HG03095 (cell line): ENCODE results near the gene FARS2.

Source experiments
- ATAC-seq: cut with Tn5 transposase; IDR thresholded peaks from one replicate; pipeline ENCODE4 v1.9.1; 2021; ENCODE audit warnings: moderate library complexity; ENCODE audit not compliant: unreplicated experiment

Gene FARS2

DNA sequence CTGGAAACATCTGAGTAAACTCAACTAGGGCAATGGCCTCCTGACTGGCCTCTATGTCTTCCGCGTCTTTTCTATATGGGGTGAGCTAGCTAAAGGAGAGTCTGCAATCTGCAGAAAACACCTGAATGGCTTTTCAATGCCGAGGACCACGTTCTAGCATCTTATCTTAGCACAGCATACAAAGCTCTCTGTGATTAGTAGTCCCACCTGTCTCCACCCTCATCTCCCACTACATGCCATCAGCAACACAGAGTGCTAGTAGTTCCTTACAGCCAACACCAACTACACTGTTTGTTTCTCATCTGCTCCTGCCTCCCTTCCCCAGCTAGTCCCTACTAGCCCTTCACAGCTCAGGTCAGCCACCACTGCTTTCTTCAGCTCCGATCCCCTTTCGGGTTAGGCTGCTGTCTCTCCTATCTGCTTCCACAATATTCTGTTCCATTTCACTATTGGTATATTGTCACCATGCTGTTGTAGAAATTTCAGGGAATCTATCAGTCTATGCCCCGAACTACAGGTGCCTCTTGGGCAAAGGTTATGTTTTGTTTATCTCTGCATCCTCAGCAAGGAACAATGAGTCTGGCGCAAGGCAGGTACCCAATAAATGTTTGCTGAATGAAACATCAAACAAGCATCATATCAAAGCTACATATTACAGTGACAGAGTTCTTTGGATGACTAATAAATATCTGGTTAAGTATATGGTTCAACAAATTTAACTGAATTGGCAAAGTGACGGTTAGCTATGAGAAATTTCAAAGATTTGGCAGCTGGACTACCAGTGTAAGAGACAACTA is 12.8 kb upstream of the FARS2 start:
- no peak for ATAC-seq

DNA sequence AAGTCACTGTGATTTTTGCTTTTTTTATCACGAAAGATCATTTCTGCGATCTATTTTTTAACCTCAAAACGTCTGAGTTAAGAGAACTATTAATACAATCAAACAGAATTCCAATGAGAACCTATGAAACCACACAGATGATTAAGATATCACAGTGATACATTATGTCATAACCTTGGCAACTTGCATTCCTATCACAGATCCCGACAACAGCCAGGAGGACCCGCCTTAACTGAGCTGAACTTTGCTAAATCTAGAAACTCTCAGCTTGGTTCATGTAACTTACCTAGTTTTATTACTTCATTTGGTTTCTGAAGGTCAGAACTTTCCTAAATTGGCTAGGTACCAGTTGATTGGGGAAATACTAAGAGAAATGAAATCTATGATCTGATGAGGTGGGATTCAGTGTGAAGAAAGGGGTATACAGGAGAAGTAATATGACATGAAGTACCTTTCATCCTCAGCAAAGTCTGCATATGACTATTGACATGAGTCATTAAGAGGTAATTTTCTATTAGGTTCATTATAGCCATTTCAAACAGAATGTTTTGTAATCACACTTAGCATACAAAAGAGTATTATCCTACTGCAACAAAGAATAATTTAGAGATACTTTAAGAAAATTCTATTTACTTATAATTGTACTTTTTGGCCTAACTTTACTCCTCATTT is 11.7 kb upstream of the FARS2 start:
- ATAC-seq = no peak

DNA sequence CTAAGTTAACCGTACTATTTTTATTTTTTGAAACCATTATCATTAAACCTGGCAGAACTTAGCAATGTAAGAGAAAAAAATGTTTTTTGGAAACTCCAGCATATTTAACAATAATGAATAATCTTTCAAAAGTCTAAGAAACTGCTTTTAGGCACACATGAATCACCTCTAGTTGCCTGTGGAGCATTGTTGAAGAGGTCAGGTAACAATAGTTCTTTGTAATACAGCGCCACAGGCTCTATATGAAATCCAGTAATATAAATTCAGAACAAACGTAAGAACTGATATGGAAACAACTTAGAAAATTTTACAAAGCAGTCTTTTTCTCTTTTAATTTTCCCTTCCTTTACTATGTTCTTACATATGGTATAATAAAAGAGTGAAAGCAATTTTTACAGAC is 10.9 kb upstream of the FARS2 start:
- no peak for ATAC-seq

DNA sequence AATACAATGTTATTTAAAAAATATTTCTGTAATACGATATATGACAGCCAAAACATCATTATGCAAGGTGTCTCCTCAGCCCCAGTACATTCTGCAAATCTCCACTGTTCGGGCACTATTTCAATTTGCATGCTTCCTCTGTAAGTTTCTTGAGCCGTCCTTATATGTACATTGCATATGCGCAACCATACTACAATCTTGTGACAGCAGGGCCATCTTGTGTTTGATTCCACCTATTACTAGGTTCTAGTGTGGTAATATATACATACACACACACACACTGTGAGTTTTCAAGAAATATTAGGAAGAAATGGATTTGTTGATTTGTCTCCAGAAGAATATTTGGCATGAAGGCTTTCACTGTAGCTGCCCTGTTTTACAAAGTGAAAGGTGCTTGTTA is 10.4 kb upstream of the FARS2 start:
- ATAC-seq = no peak

DNA sequence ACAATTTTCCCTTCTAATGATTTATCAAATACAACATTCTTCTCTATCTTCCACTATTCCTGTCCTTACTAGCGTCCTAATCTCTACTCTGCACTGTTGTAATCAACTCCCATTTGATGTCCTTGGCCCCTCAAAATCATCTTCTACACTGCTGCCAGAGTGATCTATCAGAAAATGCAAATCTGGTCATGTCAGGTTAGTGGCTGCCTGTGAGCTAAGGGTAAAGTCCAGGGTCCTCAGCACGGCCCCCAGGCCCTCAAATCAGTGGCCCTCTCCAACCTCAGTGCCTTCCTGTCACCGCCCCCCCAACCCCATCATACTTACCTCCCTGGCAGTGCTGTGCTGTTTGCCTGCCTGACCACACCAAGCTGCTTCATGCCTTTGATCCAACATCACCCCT is 4.4 kb upstream of the FARS2 start:
- ATAC-seq = no peak

DNA sequence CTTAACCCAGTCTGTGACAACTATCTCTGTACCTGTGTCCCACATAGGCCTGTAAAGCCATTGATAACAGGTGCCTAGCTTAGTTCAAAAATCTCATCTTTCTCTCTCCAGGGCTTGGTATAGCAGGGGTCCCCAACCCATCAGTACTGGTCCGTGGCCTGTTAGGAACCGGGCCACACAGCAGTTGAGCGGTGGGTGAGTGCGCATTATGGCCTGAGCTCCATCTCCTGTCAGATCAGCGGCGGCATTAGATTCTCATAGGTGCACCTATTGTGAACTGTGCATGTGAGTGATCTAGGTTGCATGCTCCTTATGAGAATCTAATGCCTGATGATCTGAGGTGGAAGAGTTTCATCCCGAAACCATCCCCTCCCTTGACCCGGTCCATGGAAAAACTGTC is 3.9 kb upstream of the FARS2 start:
- no peak for ATAC-seq

DNA sequence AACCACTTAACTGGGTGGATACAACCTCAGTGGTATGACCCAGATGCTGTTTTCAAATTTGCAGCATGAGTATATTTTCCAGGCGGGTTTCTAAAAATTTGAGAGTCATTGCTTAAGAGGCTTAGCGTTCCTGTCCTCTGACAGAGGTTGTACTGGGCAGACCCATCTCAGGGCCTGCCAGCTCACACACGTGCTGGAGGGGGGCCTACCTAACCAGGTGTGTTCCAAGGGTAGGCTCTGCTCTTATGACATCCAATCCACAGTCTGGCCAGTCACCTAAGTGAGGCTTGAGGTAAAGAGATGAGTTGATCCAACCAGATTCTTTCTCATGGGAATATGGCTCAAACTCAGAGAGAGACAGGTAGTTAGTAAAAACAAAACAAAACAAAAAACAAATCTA is 1.9 kb upstream of the FARS2 start:
- no peak for ATAC-seq

DNA sequence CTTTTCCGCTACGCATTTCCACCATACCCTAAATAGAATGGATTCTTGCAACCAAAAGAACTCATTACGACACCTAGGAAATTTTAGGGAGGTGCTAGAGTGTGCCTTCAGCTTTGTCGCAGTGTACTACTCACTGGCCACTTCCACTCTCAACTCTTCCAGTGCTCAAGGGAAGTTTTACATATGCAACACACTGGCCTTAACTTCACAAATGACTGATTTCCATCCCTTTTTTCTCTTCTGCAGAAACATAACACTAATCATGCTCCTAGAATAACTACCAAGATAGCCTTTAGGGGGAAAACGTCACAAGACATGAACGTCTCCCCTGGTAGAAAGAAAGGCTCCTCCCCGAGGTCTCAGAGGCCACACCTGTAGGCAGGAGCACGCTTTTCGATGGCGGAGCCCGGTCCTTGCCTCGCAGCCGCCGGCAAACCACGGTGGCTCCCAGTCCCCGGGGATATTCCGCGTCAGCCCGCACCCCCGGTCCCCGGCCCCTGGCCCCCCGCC is 1.1 kb upstream of the FARS2 start:
- peak; percentile 61 for ATAC-seq

DNA sequence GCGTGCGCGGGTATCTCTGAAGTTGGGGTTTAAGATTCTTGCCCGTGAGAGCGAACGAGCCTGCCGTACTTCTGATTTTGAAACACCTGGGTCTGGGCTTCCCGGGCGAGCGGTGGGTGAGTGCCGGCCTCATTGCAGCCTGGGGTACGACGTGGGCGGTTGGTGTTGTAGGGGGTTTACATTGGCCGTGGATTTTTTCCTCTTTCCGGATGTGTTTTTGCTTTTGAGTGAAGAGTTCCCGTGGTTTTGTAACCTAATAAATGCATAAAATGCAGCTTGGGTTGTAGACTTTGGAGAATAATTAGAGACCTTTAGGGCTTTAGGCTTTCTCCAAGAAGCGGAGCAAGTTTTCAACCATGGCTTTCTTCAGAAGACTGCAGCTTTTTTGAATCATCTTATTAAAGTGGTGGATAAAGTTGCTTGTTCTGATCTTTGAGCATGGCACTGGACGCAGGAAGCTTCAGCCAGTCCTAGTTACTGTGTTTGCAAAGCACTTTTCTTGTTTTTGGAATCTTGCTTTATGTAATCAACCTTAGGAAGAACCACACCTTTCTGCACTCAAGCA is 314 bp downstream of the FARS2 start:
- no peak for ATAC-seq

DNA sequence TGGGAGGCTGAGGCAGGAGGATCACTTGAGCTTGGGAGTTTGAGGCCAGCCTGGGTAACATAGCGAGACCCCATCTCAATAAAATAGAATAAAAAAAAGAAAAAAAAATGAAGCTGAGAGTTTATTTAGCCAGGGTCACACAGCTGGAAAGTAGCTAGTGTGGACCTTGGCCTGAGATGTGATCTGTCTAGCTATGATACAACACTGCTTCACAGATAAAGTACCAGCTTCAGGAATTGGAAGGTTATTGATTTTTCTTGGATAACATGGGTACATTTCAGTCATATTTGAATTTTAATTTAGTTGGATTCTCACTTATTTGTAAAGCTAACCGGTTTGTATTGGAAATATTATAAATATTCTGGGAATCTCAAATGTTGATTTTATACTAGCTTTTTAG is 5.1 kb downstream of the FARS2 start:
- ATAC-seq = no peak

DNA sequence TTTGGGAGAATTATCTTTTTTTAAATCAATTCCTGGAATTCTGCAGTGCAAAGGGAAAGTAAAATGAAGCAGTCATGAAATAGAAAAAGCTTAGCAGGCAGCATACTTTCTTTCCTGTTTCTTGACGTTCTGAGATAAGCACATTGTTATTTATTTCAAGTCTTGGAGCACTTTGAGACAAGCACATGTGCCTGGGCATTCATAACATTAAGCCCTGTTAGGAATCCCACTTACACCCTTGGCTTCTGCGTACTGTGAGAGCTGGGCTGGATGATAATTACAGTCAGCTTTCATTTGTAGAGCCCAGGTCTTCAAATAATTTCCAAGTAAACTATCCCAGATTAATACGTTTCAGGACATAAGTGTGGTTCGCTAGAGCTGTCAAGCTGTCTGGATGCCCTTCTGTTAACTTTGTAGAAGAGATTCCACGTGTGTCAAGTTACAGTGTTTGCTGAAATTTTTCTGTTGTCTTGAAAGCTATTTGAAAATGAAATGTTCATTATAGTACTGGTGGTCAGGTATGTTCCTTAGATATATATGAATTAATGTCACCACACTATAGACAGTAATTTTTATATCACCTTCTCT is 8.9 kb downstream of the FARS2 start:
- ATAC-seq = no peak

DNA sequence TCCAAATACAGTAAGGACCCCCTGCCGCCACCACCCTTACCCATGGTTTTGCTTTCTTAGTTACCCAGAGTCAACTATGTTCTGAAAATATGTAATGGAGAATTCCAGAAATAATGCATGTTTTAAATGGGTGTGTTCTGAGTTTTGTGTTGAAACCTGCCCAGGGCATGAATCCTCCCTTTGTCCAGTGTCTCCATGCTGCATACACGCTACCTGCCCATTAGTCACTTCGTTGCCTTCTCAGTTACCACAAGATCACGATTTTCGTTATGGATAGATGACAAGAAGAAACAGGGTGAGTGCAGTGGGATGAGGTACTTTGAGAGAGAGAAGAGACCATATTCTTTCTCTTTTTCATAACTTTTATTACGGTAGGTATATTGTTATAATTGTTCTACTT is 10.6 kb downstream of the FARS2 start:
- ATAC-seq = no peak

DNA sequence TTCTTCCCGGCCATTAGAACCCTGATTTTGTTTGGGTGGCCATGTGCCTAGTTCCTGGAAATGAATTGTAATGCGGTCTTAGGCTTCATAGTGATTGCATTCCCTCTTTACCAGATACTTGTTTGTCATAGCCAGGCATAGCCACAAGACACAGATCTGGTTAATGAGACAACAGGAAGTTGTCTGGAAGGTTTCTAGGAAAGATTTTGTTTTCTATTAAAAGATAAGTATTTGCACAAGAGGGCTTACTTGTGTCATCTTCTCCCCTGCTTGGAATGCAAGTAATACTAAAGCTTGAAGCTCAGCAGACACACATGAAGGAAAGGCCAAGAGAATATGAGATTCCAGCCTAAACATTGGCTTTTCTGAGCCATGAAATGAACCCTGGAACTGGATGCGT is 12.9 kb downstream of the FARS2 start:
- ATAC-seq = no peak

DNA sequence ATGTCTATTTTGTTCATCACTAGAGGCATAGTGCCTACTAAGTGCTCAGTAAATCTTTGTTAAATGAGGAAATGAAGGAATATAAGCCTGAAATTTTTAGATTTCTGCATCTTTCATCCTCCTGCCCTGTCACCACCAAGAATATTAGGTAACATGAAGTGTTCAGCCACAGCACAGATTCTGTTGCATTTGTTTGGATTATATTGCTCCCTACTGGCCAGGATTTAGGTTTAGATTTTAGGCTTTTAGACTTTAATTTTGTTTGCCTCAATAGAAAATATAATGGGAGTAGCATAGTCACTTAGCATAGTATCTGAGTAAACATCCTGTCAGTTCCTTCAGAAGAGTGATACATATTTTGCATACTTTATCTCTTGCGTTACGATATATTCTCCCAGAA is 14.2 kb downstream of the FARS2 start:
- ATAC-seq = no peak

DNA sequence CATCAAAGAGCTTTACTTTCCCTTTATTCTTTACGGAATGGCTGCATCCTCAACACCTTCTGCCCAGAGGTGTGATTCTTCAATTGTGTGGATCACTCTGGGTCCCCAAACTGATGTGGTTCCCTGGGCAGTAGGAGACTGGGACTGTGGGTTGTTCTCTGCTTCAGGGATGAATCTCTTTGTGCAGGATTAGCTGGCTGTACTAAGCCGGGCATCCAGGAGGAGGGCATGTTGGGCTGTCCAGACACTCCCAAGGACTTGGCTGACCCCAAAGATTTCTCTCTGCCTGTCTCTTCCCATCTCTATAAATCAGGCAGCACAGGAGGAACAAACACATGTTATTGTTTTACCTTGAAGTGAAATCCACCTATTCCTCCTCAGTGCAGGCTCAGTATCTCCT is 15.3 kb downstream of the FARS2 start:
- ATAC-seq = no peak

DNA sequence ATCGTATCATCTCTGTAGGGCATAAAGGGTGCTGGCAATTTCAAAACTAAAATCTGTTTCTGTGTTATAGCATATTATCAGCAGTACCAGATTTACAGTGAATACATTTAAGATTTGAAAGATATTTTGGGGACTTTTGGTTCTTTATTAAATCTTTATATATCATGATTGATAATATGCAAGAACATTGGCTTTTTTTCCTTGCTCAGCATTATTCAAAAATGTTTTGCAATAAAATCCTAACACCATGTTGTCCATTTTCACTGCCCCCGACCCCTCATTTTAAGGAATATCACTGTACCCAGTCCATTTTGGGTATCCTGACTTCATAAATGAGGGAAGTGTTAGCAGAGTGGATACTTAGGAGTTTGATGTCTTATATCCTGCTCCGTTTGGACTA is 16.3 kb downstream of the FARS2 start:
- ATAC-seq = no peak

DNA sequence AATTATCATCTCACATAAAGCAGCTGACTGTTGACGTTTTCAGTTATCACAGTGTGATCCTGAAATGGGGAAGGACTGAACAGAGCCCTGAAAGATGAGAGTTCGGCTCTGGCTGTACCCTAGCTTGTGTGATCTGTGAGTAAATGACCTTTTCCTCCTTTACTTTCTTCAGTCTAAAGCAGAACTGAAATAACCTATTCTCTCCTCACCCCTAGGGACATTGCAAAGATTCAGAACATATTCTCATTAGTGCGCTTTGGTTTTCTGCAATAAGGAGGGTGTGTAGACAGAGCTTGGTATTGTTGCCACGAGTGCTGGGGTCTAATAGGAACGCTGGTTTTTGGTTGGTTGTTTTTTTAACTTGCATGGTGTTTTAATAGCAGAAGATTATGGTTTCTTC is 16.7 kb downstream of the FARS2 start:
- peak; percentile 78 for ATAC-seq

DNA sequence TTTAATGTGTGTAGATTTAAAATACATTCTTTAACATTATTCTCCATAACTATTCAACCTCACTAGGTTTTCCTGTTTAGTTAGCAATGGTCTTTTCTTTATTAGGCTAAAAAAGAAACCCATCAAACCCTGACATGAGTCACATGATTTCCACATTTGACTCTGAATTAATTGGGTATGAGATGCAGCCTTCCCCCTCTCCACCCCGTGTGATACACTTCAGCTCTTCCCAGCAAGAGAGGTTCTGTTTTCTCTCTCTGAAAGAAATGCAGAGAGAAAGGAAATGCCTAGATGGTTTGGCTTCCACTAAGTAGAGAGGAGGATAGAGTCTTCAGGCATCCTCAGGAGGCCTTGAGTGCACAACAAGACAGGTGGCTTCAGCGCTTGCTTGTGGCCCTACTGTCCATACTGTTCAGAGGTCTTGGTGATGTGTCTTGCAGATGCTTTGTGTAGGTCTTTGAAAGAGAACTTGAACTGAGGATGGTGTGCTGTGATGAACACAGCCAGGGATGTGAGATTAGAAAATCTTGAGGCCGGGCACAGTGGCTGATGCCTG is 17.3 kb downstream of the FARS2 start:
- no peak for ATAC-seq

DNA sequence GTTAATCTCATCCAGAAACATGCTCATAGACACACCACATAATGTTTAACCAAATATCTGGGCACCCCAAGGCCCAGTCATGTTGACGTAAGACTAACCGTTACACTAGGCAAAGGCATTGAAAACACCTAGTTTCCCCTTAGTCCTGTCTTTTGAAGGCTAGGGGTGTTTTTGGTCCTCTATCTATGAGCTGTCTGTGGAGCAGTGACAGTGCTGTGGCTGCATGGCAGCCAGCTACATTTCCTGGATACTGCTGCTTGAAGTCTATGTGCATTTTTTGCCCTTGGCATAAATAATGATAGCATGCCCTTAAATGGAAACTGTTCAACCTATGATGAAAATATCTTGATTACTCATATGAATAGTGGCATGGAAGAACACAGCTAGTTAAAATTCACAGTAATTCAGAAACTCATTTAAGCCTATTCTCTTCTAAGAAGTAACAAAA is 18.6 kb downstream of the FARS2 start:
- ATAC-seq = no peak

DNA sequence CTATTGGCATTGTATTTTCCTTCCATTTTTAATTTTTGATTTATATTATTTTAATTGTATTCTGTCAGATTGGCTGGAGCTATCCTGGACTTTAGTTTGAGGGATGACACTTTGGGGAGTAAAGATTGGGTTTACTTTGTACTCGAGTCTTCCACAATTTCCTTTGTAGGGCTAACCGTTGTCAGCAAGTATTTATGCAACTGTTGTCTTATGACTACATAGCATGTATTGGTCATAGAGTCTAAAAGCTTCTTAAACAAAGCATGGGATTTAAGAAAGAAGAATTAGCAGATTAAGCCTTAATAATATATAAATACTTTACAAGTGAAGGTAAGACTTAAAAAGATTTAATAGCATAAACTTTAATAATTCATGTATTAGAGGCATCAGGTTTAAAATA is 19.6 kb downstream of the FARS2 start:
- no peak for ATAC-seq

DNA sequence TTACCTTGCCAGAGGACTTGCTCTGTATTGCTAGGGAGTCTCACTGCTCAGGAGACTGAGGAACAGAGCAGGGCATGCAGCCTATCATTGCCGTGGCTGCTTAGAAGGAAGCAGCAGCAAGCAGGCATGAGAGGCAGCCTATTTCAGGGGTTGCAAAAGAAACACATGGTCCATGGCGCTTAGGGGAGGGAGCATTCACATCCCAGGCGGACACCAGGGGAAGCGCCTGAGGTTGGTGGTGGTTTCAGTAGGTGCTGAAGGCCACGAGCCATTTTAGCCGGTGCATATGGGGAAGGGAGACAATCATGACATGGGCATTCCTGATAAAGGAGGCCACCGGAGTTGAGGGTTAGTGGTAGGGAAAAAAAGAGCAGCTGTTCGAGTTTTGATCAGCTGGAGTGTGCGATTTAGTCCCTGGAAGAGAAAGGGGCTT is 20.9 kb downstream of the FARS2 start:
- ATAC-seq = no peak
